ENCODE results near the gene MAL.

MAL gene

DNA sequence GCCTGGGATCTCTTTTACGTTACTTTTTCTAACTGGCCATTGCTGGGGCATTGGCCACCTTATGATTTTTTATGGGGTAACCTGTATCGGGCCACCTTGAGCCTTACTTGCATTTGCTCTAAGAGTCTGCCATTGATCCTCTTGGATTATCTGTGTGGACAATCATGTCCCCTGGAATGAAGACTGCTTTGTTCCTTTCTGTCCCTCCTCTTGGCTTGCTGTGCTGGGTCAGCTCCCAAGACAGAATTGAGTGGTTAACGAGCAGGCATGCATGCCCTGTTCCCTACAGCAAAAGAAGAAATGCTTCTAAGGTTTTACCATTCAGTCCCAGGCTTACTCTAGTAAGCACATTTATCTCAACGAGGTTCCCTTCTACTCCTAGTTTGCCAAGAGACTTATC is 46.3 kb downstream of the MAL start:
- no peak overlapping the region for H3K27ac ChIP-seq (ENCODE audit: low read depth, low read length, severe bottlenecking)
- H3K36me3 ChIP-seq (ENCODE audit: control insufficient read depth, insufficient read depth, low read length), result no peaks in the 10 kb centered on the region
- 90 to 92% methylated on average over 2 of the region's 4 CpGs for WGBS, 2 experiments (ENCODE audit: insufficient coverage in 2 of 2)

GRCh38 chr2:95072424-95072823 is 46.9 kb downstream of the MAL start:
- Histone ChIP-seq H3K4me1 (ENCODE audit: control insufficient read depth, insufficient read depth, low read length, poor library complexity, severe bottlenecking) (no peaks in the 10 kb centered on the region), H3K4me3 (ENCODE audit: extremely low read depth, insufficient read depth, low read length, poor library complexity, severe bottlenecking) (no peak overlapping the region), H3K36me3 (ENCODE audit: control insufficient read depth, insufficient read depth, low read length) (no peaks in the 10 kb centered on the region), H3K9me3 (ENCODE audit: control insufficient read depth, low read length) (no peaks in the 10 kb centered on the region), H3K27ac (ENCODE audit: low read depth, low read length, severe bottlenecking) (no peak overlapping the region)
- WGBS, 2 experiments (ENCODE audit: insufficient coverage in 2 of 2), result 85% methylated on average over 4 of the region's 4 CpGs

More for the DNA sequence above, 46.3 kb downstream of the MAL start:
- Histone ChIP-seq H3K4me3 (ENCODE audit: extremely low read depth, insufficient read depth, low read length, poor library complexity, severe bottlenecking) (no peak overlapping the region), H3K4me1 (ENCODE audit: control insufficient read depth, insufficient read depth, low read length, poor library complexity, severe bottlenecking) (no peaks in the 10 kb centered on the region), H3K9me3 (ENCODE audit: control insufficient read depth, low read length) (no peaks in the 10 kb centered on the region)

DNA sequence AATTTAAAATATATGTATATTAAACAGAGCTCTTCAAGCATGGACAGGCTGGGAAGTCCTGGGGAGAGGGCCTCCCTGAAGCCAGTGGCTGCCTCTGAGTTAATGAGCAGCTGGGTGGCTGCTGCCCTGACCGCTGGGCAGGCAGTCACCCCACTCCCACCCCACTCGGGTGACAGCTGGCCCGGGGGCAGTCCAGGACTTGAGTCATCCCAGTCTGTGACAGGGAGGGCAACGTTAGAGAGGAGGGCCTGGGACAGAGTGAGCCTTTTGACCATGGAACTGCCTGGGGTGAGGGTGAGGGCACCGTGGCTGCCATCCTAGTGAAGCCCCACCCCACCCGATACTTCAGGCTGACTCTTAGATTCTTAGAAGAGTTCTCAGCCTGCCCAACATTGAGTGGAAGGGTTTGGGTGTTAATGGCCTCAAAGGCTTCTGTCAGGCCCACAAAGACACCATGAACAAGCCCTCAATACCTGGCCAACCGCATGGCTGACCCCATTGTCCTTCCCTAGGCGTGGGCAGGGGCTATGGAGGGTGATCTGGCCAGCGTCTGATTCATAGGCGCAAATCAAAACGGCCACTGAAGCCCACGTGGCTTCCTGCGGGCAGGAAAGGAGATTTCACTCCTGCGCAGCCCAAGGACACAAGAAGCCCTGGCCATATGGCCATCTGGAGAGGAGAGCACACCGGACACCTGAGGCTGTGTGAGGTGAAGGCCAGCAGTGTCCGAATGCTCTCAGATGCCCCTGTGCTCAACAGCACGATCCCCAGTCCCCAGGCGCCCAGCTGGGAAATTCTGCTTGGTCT is 48.6 kb downstream of the MAL start:
- Histone ChIP-seq H3K27ac (ENCODE audit: low read depth, low read length, severe bottlenecking) (no peak overlapping the region), H3K4me1 (ENCODE audit: control insufficient read depth, insufficient read depth, low read length, poor library complexity, severe bottlenecking) (no peaks in the 10 kb centered on the region)
- WGBS, 2 experiments (ENCODE audit: insufficient coverage in 2 of 2), result 91 to 92% methylated on average over 13 to 14 of the region's 18 CpGs

GRCh38 chr2:95074663-95075439 is 49.3 kb downstream of the MAL start:
- WGBS, 2 experiments (ENCODE audit: insufficient coverage in 2 of 2), result 89 to 91% methylated on average over 15 of the region's 15 CpGs
- Histone ChIP-seq H3K36me3 (ENCODE audit: control insufficient read depth, insufficient read depth, low read length) (no peaks in the 10 kb centered on the region), H3K4me1 (ENCODE audit: control insufficient read depth, insufficient read depth, low read length, poor library complexity, severe bottlenecking) (no peaks in the 10 kb centered on the region)

More for the DNA sequence above, 48.6 kb downstream of the MAL start:
- H3K36me3 ChIP-seq (ENCODE audit: control insufficient read depth, insufficient read depth, low read length), result no peaks in the 10 kb centered on the region
- H3K4me3 ChIP-seq (ENCODE audit: extremely low read depth, insufficient read depth, low read length, poor library complexity, severe bottlenecking), result no peak overlapping the region
- H3K9me3 ChIP-seq (ENCODE audit: control insufficient read depth, low read length), result no peaks in the 10 kb centered on the region

DNA sequence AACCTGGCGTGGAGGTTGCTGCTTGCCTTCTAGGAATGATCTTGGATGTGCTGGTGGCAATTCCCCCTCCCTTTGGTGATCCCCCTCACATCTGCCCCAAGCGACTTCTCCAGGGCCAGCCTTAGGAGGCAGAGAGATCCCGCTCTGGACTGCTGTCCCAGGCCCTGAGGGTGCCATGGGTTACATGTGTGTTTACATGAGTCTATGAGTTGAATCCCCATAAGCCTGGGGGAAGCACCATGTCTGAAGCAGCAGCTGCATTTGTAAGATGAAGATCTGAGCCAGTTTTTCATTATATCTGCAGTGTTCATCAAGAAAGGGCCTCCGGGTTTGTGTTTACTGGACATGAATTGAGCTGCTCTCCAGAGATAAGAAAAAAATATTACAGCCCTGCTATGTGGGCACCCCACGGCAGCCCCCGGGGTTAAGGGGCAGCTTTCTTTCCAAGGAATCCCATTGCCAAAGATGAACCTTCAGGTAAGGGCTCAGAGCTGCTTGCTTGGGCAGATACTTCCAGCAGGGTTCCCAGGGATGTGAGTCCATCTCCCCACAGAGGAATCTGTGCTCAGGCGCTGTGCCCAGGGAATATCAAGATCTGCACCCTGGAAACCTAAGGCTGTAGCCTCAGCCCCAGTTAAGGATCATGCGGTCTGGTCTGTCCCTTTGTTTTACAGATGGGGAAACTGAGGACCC is 50.1 kb downstream of the MAL start:
- Histone ChIP-seq H3K4me1 (ENCODE audit: control insufficient read depth, insufficient read depth, low read length, poor library complexity, severe bottlenecking) (no peaks in the 10 kb centered on the region), H3K4me3 (ENCODE audit: extremely low read depth, insufficient read depth, low read length, poor library complexity, severe bottlenecking) (no peak overlapping the region), H3K36me3 (ENCODE audit: control insufficient read depth, insufficient read depth, low read length) (no peaks in the 10 kb centered on the region), H3K27ac (ENCODE audit: low read depth, low read length, severe bottlenecking) (no peak overlapping the region), H3K9me3 (ENCODE audit: control insufficient read depth, low read length) (no peaks in the 10 kb centered on the region)
- 90 to 92% methylated on average over 5 of the region's 8 CpGs for WGBS, 2 experiments (ENCODE audit: insufficient coverage in 2 of 2)

More at GRCh38 chr2:95074663-95075439, 49.3 kb downstream of the MAL start:
- no peak overlapping the region for H3K27ac ChIP-seq (ENCODE audit: low read depth, low read length, severe bottlenecking)
- H3K4me3 ChIP-seq (ENCODE audit: extremely low read depth, insufficient read depth, low read length, poor library complexity, severe bottlenecking), result no peak overlapping the region
- no peaks in the 10 kb centered on the region for H3K9me3 ChIP-seq (ENCODE audit: control insufficient read depth, low read length)

GRCh38 chr2:95076705-95077529 is 51.4 kb downstream of the MAL start:
- H3K4me1 ChIP-seq (ENCODE audit: control insufficient read depth, insufficient read depth, low read length, poor library complexity, severe bottlenecking), result no peaks in the 10 kb centered on the region
- WGBS, 2 experiments (ENCODE audit: insufficient coverage in 2 of 2), result 11 to 15% methylated on average over 33 to 34 of the region's 44 CpGs

DNA sequence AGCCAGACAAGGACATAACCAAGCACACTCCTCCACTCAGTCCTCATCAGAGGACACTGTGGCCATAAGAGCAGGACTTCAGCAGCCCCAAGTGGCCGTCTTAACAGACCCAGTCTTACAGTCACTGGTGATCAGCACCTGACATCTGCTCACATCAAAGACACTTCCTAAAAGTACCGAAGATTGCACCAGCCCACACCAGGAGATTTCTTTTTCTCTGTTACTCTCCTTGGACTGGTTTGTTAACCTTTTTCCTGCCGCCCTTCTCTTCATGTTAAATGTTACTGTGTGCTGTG is 52.0 kb downstream of the MAL start:
- 40% methylated on average over 1 of the region's 3 CpGs; no CpG with 5 or more reads in 1 of the 2 experiments for WGBS, 2 experiments (ENCODE audit: insufficient coverage in 2 of 2)
- H3K27ac ChIP-seq (ENCODE audit: low read depth, low read length, severe bottlenecking), result no peak overlapping the region
- H3K36me3 ChIP-seq (ENCODE audit: control insufficient read depth, insufficient read depth, low read length), result no peaks in the 10 kb centered on the region
- H3K9me3 ChIP-seq (ENCODE audit: control insufficient read depth, low read length), result no peaks in the 10 kb centered on the region
- H3K4me3 ChIP-seq (ENCODE audit: extremely low read depth, insufficient read depth, low read length, poor library complexity, severe bottlenecking), result no peak overlapping the region
- H3K4me1 ChIP-seq (ENCODE audit: control insufficient read depth, insufficient read depth, low read length, poor library complexity, severe bottlenecking), result no peaks in the 10 kb centered on the region

More at GRCh38 chr2:95076705-95077529, 51.4 kb downstream of the MAL start:
- Histone ChIP-seq H3K27ac (ENCODE audit: low read depth, low read length, severe bottlenecking) (no peak overlapping the region), H3K4me3 (ENCODE audit: extremely low read depth, insufficient read depth, low read length, poor library complexity, severe bottlenecking) (peak overlapping the region; percentile 37), H3K9me3 (ENCODE audit: control insufficient read depth, low read length) (no peaks in the 10 kb centered on the region), H3K36me3 (ENCODE audit: control insufficient read depth, insufficient read depth, low read length) (no peaks in the 10 kb centered on the region)

- Histone ChIP-seq H3K36me3 (ENCODE audit: control insufficient read depth, insufficient read depth, low read length) (no peaks in the 10 kb centered on the region), H3K9me3 (ENCODE audit: control insufficient read depth, low read length) (no peaks in the 10 kb centered on the region), H3K27ac (ENCODE audit: low read depth, low read length, severe bottlenecking) (no peak overlapping the region), H3K4me1 (ENCODE audit: control insufficient read depth, insufficient read depth, low read length, poor library complexity, severe bottlenecking) (no peaks in the 10 kb centered on the region), H3K4me3 (ENCODE audit: extremely low read depth, insufficient read depth, low read length, poor library complexity, severe bottlenecking) (no peak overlapping the region)
- 82 to 93% methylated on average over 6 to 9 of the region's 10 CpGs for WGBS, 2 experiments (ENCODE audit: insufficient coverage in 2 of 2)
These were observed 52.5 kb downstream of the MAL start for GRCh38 chr2:95077861-95078603.

DNA sequence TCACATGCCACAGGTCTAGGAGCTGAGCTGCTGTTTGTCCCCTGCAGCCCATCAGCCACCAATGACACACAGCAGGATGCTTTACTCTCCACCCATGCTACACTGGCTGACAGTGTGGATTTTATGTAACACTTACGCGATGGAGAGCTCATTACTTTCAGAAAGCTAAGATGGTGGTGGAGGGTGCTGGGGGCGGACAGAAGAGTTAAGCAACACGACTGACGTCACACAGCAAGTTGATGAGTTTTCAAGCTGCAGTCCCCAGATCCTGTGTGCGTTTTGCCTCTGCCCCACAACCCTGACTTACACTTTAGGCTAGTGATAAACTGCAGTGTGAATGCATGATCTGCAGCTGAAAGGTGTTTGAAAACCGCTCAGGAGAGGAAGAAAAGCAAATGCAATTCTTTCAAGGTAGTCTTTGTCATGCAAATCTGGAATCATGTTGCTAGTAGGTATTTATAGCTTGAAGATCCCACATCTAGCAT is 53.7 kb downstream of the MAL start:
- WGBS, 2 experiments (ENCODE audit: insufficient coverage in 2 of 2), result 10 to 14% methylated on average over 4 to 7 of the region's 7 CpGs

More for the DNA sequence above, 53.7 kb downstream of the MAL start:
- Histone ChIP-seq H3K27ac (ENCODE audit: low read depth, low read length, severe bottlenecking) (no peak overlapping the region), H3K36me3 (ENCODE audit: control insufficient read depth, insufficient read depth, low read length) (peaks cover 4% of the 10 kb centered on the region), H3K4me1 (ENCODE audit: control insufficient read depth, insufficient read depth, low read length, poor library complexity, severe bottlenecking) (no peaks in the 10 kb centered on the region), H3K9me3 (ENCODE audit: control insufficient read depth, low read length) (no peaks in the 10 kb centered on the region), H3K4me3 (ENCODE audit: extremely low read depth, insufficient read depth, low read length, poor library complexity, severe bottlenecking) (no peak overlapping the region)

Measured in mesodermal cell (in vitro differentiated cells).